Endodermal cell (in vitro differentiated cells): ENCODE measurements around the gene LIG4. TPM values are rescaled to one million over a fixed set of nuclear protein-coding genes. Genes with fewer than 3 reads are reported as not detected.

Experiments used
- DNase-seq: peaks from one replicate; pipeline ENCODE4 v3.0.0-alpha.2; 2017
- H3K27ac ChIP-seq: 2 replicates; pipeline ENCODE4 v1.5.1; 2013; ENCODE audit warnings: mild to moderate bottlenecking, low read depth, low read length, moderate library complexity
- H3K27me3 ChIP-seq: 2 replicates; pipeline ENCODE4 v1.6.1; 2013; ENCODE audit warnings: mild to moderate bottlenecking, low read length, moderate library complexity; ENCODE audit not compliant: insufficient read depth, control insufficient read depth, poor library complexity, severe bottlenecking
- H3K36me3 ChIP-seq: 2 replicates; pipeline ENCODE4 v1.7.0; 2013; ENCODE audit warnings: mild to moderate bottlenecking, low read length, moderate library complexity; ENCODE audit not compliant: control insufficient read depth, insufficient read depth
- H3K4me1 ChIP-seq: one replicate; pipeline ENCODE4 v1.7.0; 2013; ENCODE audit warnings: low read length; ENCODE audit not compliant: control insufficient read depth, insufficient read depth
- H3K4me3 ChIP-seq: 2 replicates; pipeline ENCODE4 v1.5.1; 2013; ENCODE audit warnings: mild to moderate bottlenecking, low read length, moderate library complexity
- H3K9ac ChIP-seq: 2 replicates; pipeline ENCODE4 v1.6.1; 2013; ENCODE audit warnings: mild to moderate bottlenecking, low read length, moderate library complexity; ENCODE audit not compliant: poor library complexity, severe bottlenecking; ENCODE audit errors: extremely low read depth
- H3K9me3 ChIP-seq: 2 replicates; pipeline ENCODE4 v1.6.1; 2013; ENCODE audit warnings: mild to moderate bottlenecking, low read length, moderate library complexity; ENCODE audit not compliant: control insufficient read depth
- H3K27ac Mint-ChIP-seq: 2 replicates; pipeline ENCODE4 v1.8.0; 2020; ENCODE audit warnings: mixed read lengths
- H3K27me3 Mint-ChIP-seq: 2 replicates; pipeline ENCODE4 v1.8.0; 2021; ENCODE audit warnings: mild to moderate bottlenecking, mixed read lengths; ENCODE audit not compliant: insufficient read depth
- H3K36me3 Mint-ChIP-seq: 2 replicates; pipeline ENCODE4 v1.8.0; 2020; ENCODE audit warnings: low read depth, mixed read lengths
- H3K4me1 Mint-ChIP-seq: 2 replicates; pipeline ENCODE4 v1.8.0; 2020; ENCODE audit warnings: mixed read lengths
- H3K4me3 Mint-ChIP-seq: 2 replicates; pipeline ENCODE4 v1.8.0; 2020; ENCODE audit warnings: mild to moderate bottlenecking, moderate library complexity, mixed read lengths
- H3K9me3 Mint-ChIP-seq: 2 replicates; pipeline ENCODE4 v1.8.0; 2020; ENCODE audit warnings: mild to moderate bottlenecking, mixed read lengths
- CTCF ChIP-seq: fragments of 200-600 bp; sonication (generic); conservative IDR thresholded peaks from 2 replicates; pipeline ENCODE4 v1.5.0; 2021; ENCODE audit warnings: antibody characterized with exemption, mild to moderate bottlenecking
- WGBS, 2 experiments: methylation state at CpG; one replicate each; pipeline versions ENCODE4 v1.1.5 to v1.1.7; 2013; ENCODE audit warnings: missing lambda C conversion rate in 2 of 2, mixed read lengths in 1 of 2; ENCODE audit not compliant: insufficient coverage in 1 of 2, insufficient read length in 1 of 2; 5-methylcytosine and 5-hydroxymethylcytosine counted together
- total RNA-seq, 2 donors: library from RNA; stranded (reverse); fragmentation: NEBNext Ultra II Directional in 1 of 2; extraction: Animal tissue kit (Norgen Biotek cat#: 25700) in 1 of 2; gene quantifications; 2 replicates in 1 of 2; 3 replicates in 1 of 2; pipeline ENCODE4 v1.2.1, GENCODE V29; 2021

The LIG4 gene
- total RNA-seq, 2 donors from 2014 or later = 7.5 to 10.8 TPM

- Mint-ChIP-seq H3K27me3 (no peaks in the 10 kb centered on the region), H3K27ac (no peak overlapping the region), H3K36me3 (no peaks in the 10 kb centered on the region), H3K4me3 (no peak overlapping the region), H3K9me3 (peaks cover 20% of the 10 kb centered on the region), H3K4me1 (peaks cover 15% of the 10 kb centered on the region)
- no peak for DNase-seq
- Histone ChIP-seq H3K36me3 (no peaks in the 10 kb centered on the region), H3K4me1 (peaks cover 5% of the 10 kb centered on the region), H3K27ac (no peak overlapping the region), H3K9ac (no peak overlapping the region), H3K4me3 (no peak overlapping the region), H3K9me3 (peaks cover 40% of the 10 kb centered on the region), H3K27me3 (no peaks in the 10 kb centered on the region)
- TF ChIP-seq CTCF = no peak
- 100% methylated on average over 1 of the region's 1 CpG; no CpG with 5 or more reads in 1 of the 2 experiments for WGBS, 2 experiments
These were observed 20.2 kb downstream of the LIG4 start for GRCh38 chr13:108195146-108195545.

- Histone ChIP-seq H3K27ac (no peak overlapping the region), H3K4me1 (peaks cover 5% of the 10 kb centered on the region), H3K9ac (no peak overlapping the region), H3K9me3 (peaks cover 40% of the 10 kb centered on the region), H3K36me3 (no peaks in the 10 kb centered on the region), H3K4me3 (no peak overlapping the region), H3K27me3 (no peaks in the 10 kb centered on the region)
- Mint-ChIP-seq H3K27me3 (no peaks in the 10 kb centered on the region), H3K9me3 (peaks cover 26% of the 10 kb centered on the region), H3K36me3 (no peaks in the 10 kb centered on the region), H3K27ac (no peak overlapping the region), H3K4me3 (no peak overlapping the region), H3K4me1 (peaks cover 15% of the 10 kb centered on the region)
- TF ChIP-seq CTCF = no peak
- WGBS, 2 experiments = 88% methylated on average over 5 of the region's 5 CpGs; no CpG with 5 or more reads in 1 of the 2 experiments
- no peak for DNase-seq
These were observed 20.9 kb downstream of the LIG4 start for GRCh38 chr13:108194435-108194936.

DNA sequence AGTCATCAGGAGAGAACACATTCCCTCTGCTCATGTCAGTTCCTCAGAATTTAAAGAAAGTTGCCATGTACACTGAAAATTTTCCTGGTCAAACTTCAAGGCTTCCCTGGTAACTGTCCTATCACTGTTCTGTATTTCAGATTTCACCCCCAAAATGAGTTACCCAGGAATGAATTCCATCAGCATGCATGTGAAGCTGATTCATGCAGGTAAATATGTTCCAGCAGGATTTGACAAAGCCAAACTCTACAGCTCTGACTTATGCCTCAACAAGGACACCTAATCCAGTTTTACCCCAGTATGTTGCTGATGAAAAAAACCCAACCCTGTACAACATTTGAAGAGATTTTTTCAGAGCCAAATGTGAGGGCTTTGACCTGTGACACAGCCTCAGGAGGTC lies 21.5 kb downstream of the LIG4 start:
- Mint-ChIP-seq H3K9me3 (peaks cover 25% of the 10 kb centered on the region), H3K36me3 (no peaks in the 10 kb centered on the region), H3K4me1 (peaks cover 15% of the 10 kb centered on the region), H3K27ac (no peak overlapping the region), H3K4me3 (no peak overlapping the region), H3K27me3 (no peaks in the 10 kb centered on the region)
- no peak for TF ChIP-seq CTCF
- no peak for DNase-seq
- Histone ChIP-seq H3K36me3 (no peaks in the 10 kb centered on the region), H3K9ac (no peak overlapping the region), H3K9me3 (peaks cover 36% of the 10 kb centered on the region), H3K4me1 (peaks cover 5% of the 10 kb centered on the region), H3K27ac (no peak overlapping the region), H3K4me3 (peak overlapping the region; percentile 3), H3K27me3 (no peaks in the 10 kb centered on the region)
